ENCODE measurements around the gene GFOD1. TPM values are rescaled to one million over a fixed set of nuclear protein-coding genes. Genes with fewer than 3 reads are reported as not detected.

Gene GFOD1, protein sequence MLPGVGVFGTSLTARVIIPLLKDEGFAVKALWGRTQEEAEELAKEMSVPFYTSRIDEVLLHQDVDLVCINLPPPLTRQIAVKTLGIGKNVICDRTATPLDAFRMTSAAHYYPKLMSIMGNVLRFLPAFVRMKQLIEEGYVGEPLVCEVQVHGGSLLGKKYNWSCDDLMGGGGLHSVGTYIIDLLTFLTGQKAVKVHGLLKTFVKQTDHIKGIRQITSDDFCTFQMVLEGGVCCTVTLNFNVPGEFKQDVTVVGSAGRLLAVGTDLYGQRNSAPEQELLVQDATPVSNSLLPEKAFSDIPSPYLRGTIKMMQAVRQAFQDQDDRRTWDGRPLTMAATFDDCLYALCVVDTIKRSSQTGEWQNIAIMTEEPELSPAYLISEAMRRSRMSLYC
- 1 to 10 TPM; 1.5 to 2.7 (median 2.1) TPM for total RNA-seq
- 1 to 10 TPM; 1.4 to 2.2 TPM for polyA plus RNA-seq

GRCh38 chr6:13487122-13488014 is at the start of gene GFOD1:
TSS of gene GFOD1 (minus strand) at chr6:13487600. CDS start at chr6:13486890, 710 bp downstream.
- FAIRE-seq (no peak), DNase-seq (peak; percentile 81 to 93 (median 88)), ATAC-seq (peak; percentile 90 to 92 (median 90))
- Histone ChIP-seq H3K9me3 (no peaks in the 10 kb centered on the region), H3K4me3 (peak within 1 kb of the TSS; percentile 68 to 82 (median 76)), H3K4me1 (peaks cover 0 to 4% (median 0%) of the 10 kb centered on the region in 3 donors), H3K36me3 (no peaks in the 10 kb centered on the region), H3K27ac (peak within 1 kb of the TSS; percentile 57 to 82 (median 77)), H3K27me3 (no peaks in the 10 kb centered on the region)
- intact Hi-C loops (cut with DNase I), result no loop called here
- TF ChIP-seq CTCF (IDR thresholded peaks at IDR 0.05), result peak in 1 of 4 donors; percentile 7
- WGBS, 2 donors, result 0% methylated on average over 48 to 109 of the region's 109 CpGs

DNA sequence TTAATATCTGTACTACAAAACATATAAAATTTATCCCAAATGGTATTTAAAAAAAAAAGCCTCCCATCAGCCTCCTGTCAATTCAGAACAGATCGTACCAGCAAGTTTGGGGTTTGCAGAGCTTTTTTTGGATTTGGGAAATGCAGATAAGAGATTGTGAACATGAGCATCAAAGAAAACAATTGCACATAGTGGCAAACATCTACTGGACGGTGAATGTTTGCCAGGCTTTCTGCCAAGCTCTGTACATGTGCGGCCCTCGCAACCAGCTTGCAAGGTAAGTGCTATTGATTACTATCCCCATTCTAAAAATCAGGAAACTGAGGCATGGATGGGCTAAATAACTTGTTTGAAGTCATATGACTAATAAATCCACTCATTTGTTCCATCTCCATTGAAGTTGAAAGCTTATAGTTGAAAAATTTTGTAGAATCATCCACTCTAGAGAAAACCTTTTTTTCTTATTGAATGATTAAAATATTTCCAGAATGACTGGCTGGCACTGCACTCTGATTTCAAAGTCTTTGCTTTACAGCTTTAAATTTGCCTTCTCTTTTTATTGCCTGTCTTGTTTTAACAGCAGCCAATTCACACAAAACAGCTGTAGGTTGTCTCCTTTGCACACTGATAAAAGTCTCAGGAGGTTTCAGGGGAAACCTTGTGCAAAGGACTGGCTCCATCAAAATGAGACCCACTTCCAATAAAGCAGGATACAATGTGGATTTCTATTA is 49.6 kb upstream of the GFOD1 start:
- no peak for FAIRE-seq
- intact Hi-C loops (cut with DNase I), result loop anchor here in 1 of 3 donors (5.0 kb wide), 1 partner anchor 200 kb away; no protein-coding TSS in a partner anchor
- DNase-seq, result no peak
- 94 to 98% methylated on average over 4 of the region's 4 CpGs for WGBS, 2 donors
- Histone ChIP-seq H3K9me3 (no peaks in the 10 kb centered on the region), H3K4me3 (no peak overlapping the region), H3K4me1 (no peaks in the 10 kb centered on the region), H3K27ac (no peak overlapping the region), H3K27me3 (no peaks in the 10 kb centered on the region), H3K36me3 (no peaks in the 10 kb centered on the region)
- TF ChIP-seq CTCF (IDR thresholded peaks at IDR 0.05), result no peak
- no peak for ATAC-seq

GRCh38 chr6:13535306-13535705 is 47.9 kb upstream of the GFOD1 start:
- Histone ChIP-seq H3K27me3 (no peaks in the 10 kb centered on the region), H3K36me3 (no peaks in the 10 kb centered on the region), H3K4me3 (no peak overlapping the region), H3K9me3 (no peaks in the 10 kb centered on the region), H3K4me1 (no peaks in the 10 kb centered on the region), H3K27ac (no peak overlapping the region)
- ATAC-seq (no peak), FAIRE-seq (no peak), DNase-seq (no peak)
- TF ChIP-seq CTCF (IDR thresholded peaks at IDR 0.05), result no peak
- intact Hi-C loops (cut with DNase I), result loop anchor here in 1 of 3 donors (5.0 kb wide), 1 partner anchor 198 kb away; no protein-coding TSS in a partner anchor
- WGBS, 2 donors, result 89 to 95% methylated on average over 3 of the region's 3 CpGs

GRCh38 chr6:13534536-13534935 is 47.1 kb upstream of the GFOD1 start:
- no peak for ATAC-seq
- no peak overlapping the region for H3K27ac ChIP-seq
- no peaks in the 10 kb centered on the region for H3K4me1 ChIP-seq
- H3K4me3 ChIP-seq, result no peak overlapping the region
- 57 to 58% methylated on average over 3 of the region's 3 CpGs for WGBS, 2 donors
- H3K27me3 ChIP-seq, result no peaks in the 10 kb centered on the region
- intact Hi-C loops (cut with DNase I), result no loop called here
- no peak for DNase-seq
- no peak for FAIRE-seq
- no peaks in the 10 kb centered on the region for H3K36me3 ChIP-seq
- TF ChIP-seq CTCF (IDR thresholded peaks at IDR 0.05), result no peak
- H3K9me3 ChIP-seq, result no peaks in the 10 kb centered on the region
